ENCODE measurements around the gene TK2.
"Not testable (repeated sequence)": the region's sequence is repeated elsewhere in the genome, so short reads cannot be mapped to it uniquely, and the experiment has no call there.

The TK2 gene

GRCh38 chr16:66514391-66514790 is 35.5 kb downstream of the TK2 start:
- peaks cover 46% of the 10 kb centered on the region for H3K4me1 Mint-ChIP-seq (ENCODE audit: low read depth)
- not testable (repeated sequence) for H3K9me3 Mint-ChIP-seq; H3K27ac Mint-ChIP-seq; H3K27me3 Mint-ChIP-seq (ENCODE audit: low read depth); H3K4me3 Mint-ChIP-seq
- peaks cover 18% of the 10 kb centered on the region for H3K36me3 Mint-ChIP-seq (ENCODE audit: low read depth)

GRCh38 chr16:66513111-66513723 is 36.7 kb downstream of the TK2 start:
- peaks cover 39% of the 10 kb centered on the region for H3K4me1 Mint-ChIP-seq (ENCODE audit: low read depth)

GRCh38 chr16:66512272-66513110 is 37.4 kb downstream of the TK2 start:
- Mint-ChIP-seq H3K36me3 (ENCODE audit: low read depth) (peaks cover 22% of the 10 kb centered on the region), H3K27ac (peak overlapping the region; percentile 56), H3K9me3 (no peaks in the 10 kb centered on the region), H3K4me3 (no peak overlapping the region), H3K4me1 (ENCODE audit: low read depth) (peaks cover 38% of the 10 kb centered on the region), H3K27me3 (ENCODE audit: low read depth) (no peaks in the 10 kb centered on the region)

More at GRCh38 chr16:66513111-66513723, 36.7 kb downstream of the TK2 start:
- peaks cover 17% of the 10 kb centered on the region for H3K36me3 Mint-ChIP-seq (ENCODE audit: low read depth)
- H3K27ac Mint-ChIP-seq = peak overlapping the region; percentile 56
- no peaks in the 10 kb centered on the region for H3K27me3 Mint-ChIP-seq (ENCODE audit: low read depth)
- no peaks in the 10 kb centered on the region for H3K9me3 Mint-ChIP-seq
- H3K4me3 Mint-ChIP-seq = no peak overlapping the region

DNA sequence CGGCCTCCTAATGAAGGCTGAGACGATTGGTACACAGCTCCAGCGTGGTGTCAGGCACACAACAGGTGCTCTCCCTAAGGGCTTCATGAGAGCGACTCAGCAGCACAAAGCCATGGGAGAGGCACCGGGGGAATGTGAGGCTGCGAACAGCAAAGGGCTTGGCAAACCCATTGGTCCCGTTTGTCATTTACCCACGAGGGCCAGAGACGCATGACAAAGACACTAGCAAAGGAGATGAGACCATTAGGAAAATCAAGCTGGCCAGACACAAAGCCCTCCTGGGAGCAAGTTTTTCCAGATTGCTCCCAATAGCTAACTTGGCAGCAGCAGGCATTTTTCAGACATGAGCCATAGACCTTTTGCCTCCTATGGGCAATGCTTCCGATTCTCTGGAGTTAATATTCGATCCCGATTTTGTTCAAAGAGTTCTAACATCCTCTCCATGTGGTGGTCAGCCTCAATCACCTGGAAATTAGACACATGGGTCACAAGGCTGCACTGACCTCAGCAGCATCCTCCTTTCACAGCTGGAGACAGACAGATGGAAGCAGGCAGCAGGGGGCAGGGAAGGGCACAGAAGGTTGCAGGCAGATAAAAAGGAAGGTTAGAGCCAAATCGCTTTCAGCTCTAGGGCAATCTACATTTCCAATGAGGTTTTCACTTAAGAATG is 38.2 kb downstream of the TK2 start:
- H3K4me1 Mint-ChIP-seq (ENCODE audit: low read depth) = peaks cover 30% of the 10 kb centered on the region
- no peaks in the 10 kb centered on the region for H3K9me3 Mint-ChIP-seq
- H3K27me3 Mint-ChIP-seq (ENCODE audit: low read depth) = no peaks in the 10 kb centered on the region
- H3K27ac Mint-ChIP-seq = no peak overlapping the region
- peaks cover 21% of the 10 kb centered on the region for H3K36me3 Mint-ChIP-seq (ENCODE audit: low read depth)
- no peak overlapping the region for H3K4me3 Mint-ChIP-seq

GRCh38 chr16:66510711-66511601 is 39.0 kb downstream of the TK2 start:
- Mint-ChIP-seq H3K27ac (no peak overlapping the region), H3K27me3 (ENCODE audit: low read depth) (no peaks in the 10 kb centered on the region), H3K4me1 (ENCODE audit: low read depth) (peaks cover 23% of the 10 kb centered on the region), H3K4me3 (no peak overlapping the region), H3K9me3 (no peaks in the 10 kb centered on the region), H3K36me3 (ENCODE audit: low read depth) (peaks cover 21% of the 10 kb centered on the region)

GRCh38 chr16:66510298-66510697 is 39.6 kb downstream of the TK2 start:
- peaks cover 21% of the 10 kb centered on the region for H3K36me3 Mint-ChIP-seq (ENCODE audit: low read depth)
- H3K27ac Mint-ChIP-seq = no peak overlapping the region
- no peak overlapping the region for H3K4me3 Mint-ChIP-seq
- peaks cover 17% of the 10 kb centered on the region for H3K4me1 Mint-ChIP-seq (ENCODE audit: low read depth)
- no peaks in the 10 kb centered on the region for H3K9me3 Mint-ChIP-seq
- no peaks in the 10 kb centered on the region for H3K27me3 Mint-ChIP-seq (ENCODE audit: low read depth)

DNA sequence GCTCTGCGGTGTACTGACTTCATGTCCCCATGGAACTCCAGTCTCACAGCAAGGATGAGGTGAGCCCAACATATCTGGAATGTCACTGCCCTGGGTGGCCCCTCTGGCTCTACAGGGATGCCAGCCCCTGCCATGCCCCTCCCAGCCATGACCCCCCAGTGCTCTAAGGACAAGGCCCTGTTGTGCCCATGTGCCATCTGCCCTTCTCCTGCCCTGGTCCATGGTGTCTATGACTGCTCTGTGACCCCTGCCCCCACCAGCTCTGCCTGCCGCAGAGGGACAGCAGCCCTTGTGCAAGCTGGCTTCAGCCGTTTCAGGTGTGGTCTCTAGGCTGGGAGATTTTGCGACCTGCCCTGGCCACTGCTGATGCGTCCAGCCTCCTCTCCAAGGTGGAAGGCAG is 40.3 kb downstream of the TK2 start:
- Mint-ChIP-seq H3K27ac (no peak overlapping the region), H3K4me1 (ENCODE audit: low read depth) (peaks cover 12% of the 10 kb centered on the region), H3K36me3 (ENCODE audit: low read depth) (peaks cover 19% of the 10 kb centered on the region), H3K27me3 (ENCODE audit: low read depth) (no peaks in the 10 kb centered on the region), H3K4me3 (no peak overlapping the region), H3K9me3 (no peaks in the 10 kb centered on the region)

DNA sequence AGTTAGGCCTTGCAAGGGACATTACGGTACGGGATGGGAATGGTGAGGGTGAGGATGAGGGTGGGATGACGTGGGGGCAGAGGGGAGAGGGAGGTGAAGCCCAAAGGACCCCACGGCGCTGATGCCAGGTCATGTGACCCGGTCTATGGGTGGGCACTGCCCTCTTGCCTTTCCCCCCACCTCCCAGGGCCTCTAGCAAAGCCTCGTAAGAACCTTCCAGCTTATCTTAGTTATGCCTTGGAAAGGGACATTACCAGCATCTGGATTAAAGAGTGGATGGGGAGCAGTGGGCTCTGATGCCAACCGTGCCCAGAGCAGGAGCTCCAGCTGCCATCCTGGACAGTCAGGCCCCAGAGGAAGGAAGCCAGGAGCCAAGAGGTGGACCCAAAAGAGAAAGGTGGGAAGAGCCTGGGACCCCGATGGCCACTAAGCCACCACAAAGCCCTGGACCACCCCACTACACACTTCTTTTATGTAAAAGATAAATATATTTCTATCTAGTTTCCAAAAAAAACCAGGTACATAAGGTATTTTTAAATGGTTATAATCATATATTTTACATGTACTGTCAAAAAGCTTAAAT is 40.9 kb downstream of the TK2 start:
- peaks cover 12% of the 10 kb centered on the region for H3K4me1 Mint-ChIP-seq (ENCODE audit: low read depth)
- no peak overlapping the region for H3K27ac Mint-ChIP-seq
- H3K27me3 Mint-ChIP-seq (ENCODE audit: low read depth) = no peaks in the 10 kb centered on the region

GRCh38 chr16:66508248-66508913 is 41.5 kb downstream of the TK2 start:
- no peaks in the 10 kb centered on the region for H3K27me3 Mint-ChIP-seq (ENCODE audit: low read depth)
- no peak overlapping the region for H3K27ac Mint-ChIP-seq
- H3K4me1 Mint-ChIP-seq (ENCODE audit: low read depth) = peaks cover 12% of the 10 kb centered on the region
- peaks cover 19% of the 10 kb centered on the region for H3K36me3 Mint-ChIP-seq (ENCODE audit: low read depth)
- H3K9me3 Mint-ChIP-seq = no peaks in the 10 kb centered on the region
- H3K4me3 Mint-ChIP-seq = no peak overlapping the region

More for the DNA sequence above, 40.9 kb downstream of the TK2 start:
- Mint-ChIP-seq H3K36me3 (ENCODE audit: low read depth) (peaks cover 19% of the 10 kb centered on the region), H3K9me3 (no peaks in the 10 kb centered on the region), H3K4me3 (no peak overlapping the region)

DNA sequence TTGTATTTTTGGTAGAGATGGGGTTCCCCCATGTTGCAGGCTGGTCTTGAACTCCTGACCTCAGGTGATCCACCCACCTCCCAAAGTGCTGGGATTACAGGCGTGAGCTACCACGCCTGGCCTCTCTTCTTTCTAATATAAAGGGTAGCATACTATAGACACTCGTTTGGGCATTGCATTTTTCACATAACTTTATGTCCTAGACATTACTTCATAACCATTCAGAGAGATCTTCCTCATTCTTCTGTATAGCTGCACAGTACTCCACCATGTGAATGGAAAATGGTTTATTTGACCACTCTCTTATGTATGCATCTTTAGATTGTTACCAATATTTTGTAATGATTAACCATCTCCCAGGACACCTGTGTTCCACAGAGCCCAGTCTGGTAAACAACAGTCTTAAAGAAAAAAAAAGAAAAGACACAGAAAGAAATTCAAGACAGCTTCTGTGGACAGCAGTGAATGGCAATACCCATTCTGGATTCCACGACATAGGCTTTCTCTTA is 42.1 kb downstream of the TK2 start:
- H3K9me3 Mint-ChIP-seq = no peaks in the 10 kb centered on the region
- no peak overlapping the region for H3K27ac Mint-ChIP-seq

DNA sequence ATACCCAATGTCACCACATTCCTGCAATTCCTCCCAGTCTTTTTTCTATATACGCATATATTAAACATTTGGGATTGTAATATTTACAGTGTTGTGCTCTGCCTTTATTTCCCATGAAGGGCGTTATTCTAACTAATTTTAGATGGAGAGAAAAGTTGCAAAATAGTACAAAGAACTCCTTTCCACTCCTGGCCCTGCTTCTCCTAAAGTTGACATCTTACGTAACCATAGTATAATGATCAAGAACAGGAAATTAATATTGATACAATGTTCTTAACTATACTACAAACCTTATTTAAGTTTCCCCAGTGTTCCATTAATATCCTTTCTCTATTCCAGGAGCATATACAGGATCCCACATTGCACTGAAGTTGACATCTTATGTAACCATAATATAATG is 46.3 kb downstream of the TK2 start:
- Mint-ChIP-seq H3K4me1 (ENCODE audit: low read depth) (peaks cover 8% of the 10 kb centered on the region), H3K9me3 (no peaks in the 10 kb centered on the region), H3K27me3 (ENCODE audit: low read depth) (peaks cover 11% of the 10 kb centered on the region), H3K36me3 (ENCODE audit: low read depth) (peaks cover 10% of the 10 kb centered on the region), H3K27ac (no peak overlapping the region), H3K4me3 (no peak overlapping the region)

More for the DNA sequence above, 42.1 kb downstream of the TK2 start:
- peaks cover 13% of the 10 kb centered on the region for H3K4me1 Mint-ChIP-seq (ENCODE audit: low read depth)
- peaks cover 4% of the 10 kb centered on the region for H3K27me3 Mint-ChIP-seq (ENCODE audit: low read depth)
- peaks cover 17% of the 10 kb centered on the region for H3K36me3 Mint-ChIP-seq (ENCODE audit: low read depth)
- no peak overlapping the region for H3K4me3 Mint-ChIP-seq

DNA sequence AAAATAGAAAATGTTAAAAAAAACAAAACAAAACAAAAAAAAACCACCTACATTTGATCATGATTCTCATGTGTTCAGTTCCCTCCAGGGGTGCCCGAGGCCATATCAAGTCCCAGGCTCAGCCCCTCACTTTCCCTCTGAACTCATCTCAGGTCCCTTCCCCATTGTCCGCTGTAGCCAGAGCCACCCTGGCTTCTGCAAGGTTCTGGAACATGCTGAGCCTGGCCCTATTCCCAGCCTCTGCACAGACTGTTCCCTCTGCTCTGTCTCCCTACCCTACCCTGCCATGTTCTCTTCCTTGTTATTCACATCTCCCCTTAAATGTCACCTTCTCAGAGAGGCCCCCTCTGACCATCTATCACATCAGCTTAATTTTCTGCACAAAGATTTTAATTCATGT is 46.9 kb downstream of the TK2 start:
- Mint-ChIP-seq H3K36me3 (ENCODE audit: low read depth) (peaks cover 7% of the 10 kb centered on the region), H3K9me3 (no peaks in the 10 kb centered on the region), H3K27ac (no peak overlapping the region), H3K27me3 (ENCODE audit: low read depth) (peaks cover 13% of the 10 kb centered on the region), H3K4me3 (no peak overlapping the region), H3K4me1 (ENCODE audit: low read depth) (peaks cover 9% of the 10 kb centered on the region)

Data from T-helper 1 cell treated with Interleukin-12 subunit alpha and Interleukin-12 subunit beta and Interleukin-4 antibody, amounts not matched to agents 30 μg/mL and 1 μg/mL, for 36 hours (primary cell).